ENCODE data around the gene SCAF1.

Gene SCAF1

DNA sequence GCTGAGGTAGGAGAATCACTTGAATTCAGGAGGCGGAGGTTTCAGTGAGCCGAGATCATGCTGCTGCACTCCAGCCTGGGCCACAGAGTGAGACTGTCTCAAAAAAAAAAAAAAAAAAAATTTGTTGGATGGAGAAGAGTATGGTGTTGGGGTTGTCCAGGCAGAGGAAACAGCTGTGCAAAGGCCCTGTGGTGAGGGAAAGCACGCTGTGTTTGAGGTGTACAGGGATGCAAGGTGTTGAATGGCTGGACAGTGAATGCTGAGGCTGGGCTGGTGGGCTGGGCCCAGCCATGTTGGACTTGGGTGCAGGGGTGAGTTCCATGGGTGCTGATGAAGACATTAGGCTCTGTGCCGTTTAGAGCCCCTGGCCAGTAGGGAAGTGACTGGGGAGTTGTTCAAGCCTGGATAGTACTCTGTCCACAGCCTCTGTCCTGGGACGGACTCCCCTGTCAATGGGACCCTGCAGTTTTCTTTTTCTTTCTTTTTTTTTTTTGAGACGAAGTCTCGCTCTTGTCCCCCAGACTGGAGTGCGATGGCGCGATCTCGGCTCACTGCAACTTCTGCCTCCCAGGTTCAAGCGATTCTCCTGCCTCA is 32.4 kb upstream of the SCAF1 start:
- Histone ChIP-seq H3K27me3 (ENCODE audit: insufficient read depth, low read depth) (no peaks in the 10 kb centered on the region), H3K79me2 (ENCODE audit: insufficient read depth, low read depth) (no peaks in the 10 kb centered on the region; the same call in 1 of the 2 replicates), H4K20me1 (ENCODE audit: insufficient read depth) (no peaks in the 10 kb centered on the region), H3K27ac (no peak overlapping the region), H2AFZ (ENCODE audit: low read depth) (no peak overlapping the region), H3K4me3 (IDR thresholded peaks at IDR 0.05; ENCODE audit: insufficient read depth, low read depth, low read length) (no peak overlapping the region), H3K9ac (no peak overlapping the region), H3K4me1 (ENCODE audit: low read depth, poor library complexity, severe bottlenecking) (no peaks in the 10 kb centered on the region), H3K4me2 (no peak overlapping the region), H3K36me3 (ENCODE audit: insufficient read depth) (no peaks in the 10 kb centered on the region)
- TF ChIP-seq, protein P1, sequence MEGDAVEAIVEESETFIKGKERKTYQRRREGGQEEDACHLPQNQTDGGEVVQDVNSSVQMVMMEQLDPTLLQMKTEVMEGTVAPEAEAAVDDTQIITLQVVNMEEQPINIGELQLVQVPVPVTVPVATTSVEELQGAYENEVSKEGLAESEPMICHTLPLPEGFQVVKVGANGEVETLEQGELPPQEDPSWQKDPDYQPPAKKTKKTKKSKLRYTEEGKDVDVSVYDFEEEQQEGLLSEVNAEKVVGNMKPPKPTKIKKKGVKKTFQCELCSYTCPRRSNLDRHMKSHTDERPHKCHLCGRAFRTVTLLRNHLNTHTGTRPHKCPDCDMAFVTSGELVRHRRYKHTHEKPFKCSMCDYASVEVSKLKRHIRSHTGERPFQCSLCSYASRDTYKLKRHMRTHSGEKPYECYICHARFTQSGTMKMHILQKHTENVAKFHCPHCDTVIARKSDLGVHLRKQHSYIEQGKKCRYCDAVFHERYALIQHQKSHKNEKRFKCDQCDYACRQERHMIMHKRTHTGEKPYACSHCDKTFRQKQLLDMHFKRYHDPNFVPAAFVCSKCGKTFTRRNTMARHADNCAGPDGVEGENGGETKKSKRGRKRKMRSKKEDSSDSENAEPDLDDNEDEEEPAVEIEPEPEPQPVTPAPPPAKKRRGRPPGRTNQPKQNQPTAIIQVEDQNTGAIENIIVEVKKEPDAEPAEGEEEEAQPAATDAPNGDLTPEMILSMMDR (conservative IDR thresholded peaks at IDR 0.05; ENCODE audit: low read depth, low read length): no peak

DNA sequence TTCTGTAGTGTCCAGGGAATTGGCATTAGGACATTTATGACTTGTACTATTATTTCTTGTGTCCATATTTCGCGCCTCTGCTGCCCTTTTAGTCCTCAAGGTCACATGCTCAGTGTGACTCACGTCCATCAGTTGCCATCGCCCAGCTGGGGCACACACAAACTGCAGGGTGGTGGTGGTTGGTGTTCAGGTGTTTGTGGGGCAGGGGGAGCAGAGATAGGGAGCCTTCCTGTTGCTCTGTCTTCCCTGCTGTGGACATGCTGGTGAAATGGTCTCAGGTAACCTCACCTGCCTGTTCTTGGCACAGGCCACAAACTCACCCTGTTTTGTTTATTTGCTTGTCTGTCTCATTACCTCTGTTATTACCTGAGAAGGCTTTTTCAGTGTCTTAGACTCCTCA is 28.6 kb upstream of the SCAF1 start:
- Histone ChIP-seq H3K4me2 (no peak overlapping the region), H3K4me1 (ENCODE audit: low read depth, poor library complexity, severe bottlenecking) (no peaks in the 10 kb centered on the region), H3K4me3 (IDR thresholded peaks at IDR 0.05; ENCODE audit: insufficient read depth, low read depth, low read length) (no peak overlapping the region), H3K27me3 (ENCODE audit: insufficient read depth, low read depth) (no peaks in the 10 kb centered on the region), H3K36me3 (ENCODE audit: insufficient read depth) (no peaks in the 10 kb centered on the region; the same call in 1 of the 2 replicates), H3K79me2 (ENCODE audit: insufficient read depth, low read depth) (no peaks in the 10 kb centered on the region), H4K20me1 (ENCODE audit: insufficient read depth) (no peaks in the 10 kb centered on the region), H3K27ac (no peak overlapping the region), H2AFZ (ENCODE audit: low read depth) (no peak overlapping the region), H3K9ac (no peak overlapping the region)
- TF ChIP-seq, protein P1 (conservative IDR thresholded peaks at IDR 0.05; ENCODE audit: low read depth, low read length): no peak

DNA sequence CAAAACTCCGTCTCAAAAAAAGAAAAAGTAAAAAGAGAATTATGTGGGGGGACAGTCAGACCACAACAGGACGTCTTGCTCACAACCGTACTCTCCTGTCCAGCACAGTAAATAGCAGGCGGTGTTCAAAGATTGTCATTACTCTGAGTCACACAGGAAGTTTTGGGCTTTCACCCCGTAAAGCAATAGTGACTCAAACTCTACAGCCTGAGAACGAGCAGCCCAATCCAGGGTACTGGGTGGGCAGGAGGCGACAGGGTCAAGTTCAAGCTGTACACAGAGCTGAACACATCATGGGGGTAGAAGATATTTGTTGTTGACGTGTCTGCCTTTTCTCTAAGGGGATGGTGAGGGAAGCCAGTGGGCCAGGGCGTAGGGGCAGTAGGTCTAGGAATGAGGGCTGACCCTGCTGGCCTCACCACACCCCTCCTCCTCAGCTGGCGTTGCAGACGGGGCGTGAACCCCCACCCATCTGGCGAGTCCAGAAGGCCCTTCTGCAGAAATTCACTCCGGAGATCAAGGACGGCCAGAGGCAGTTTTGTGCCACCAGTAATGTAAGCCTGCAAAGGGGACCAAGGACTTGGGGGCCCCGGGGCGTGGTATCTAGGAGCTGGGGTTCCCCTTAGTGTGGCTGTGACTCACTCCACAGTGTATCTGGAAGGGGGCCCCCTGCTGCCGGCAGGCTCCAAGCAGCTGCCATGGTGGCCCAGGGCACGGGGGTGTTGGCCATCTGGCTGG is 27.7 kb upstream of the SCAF1 start:
- Histone ChIP-seq H3K4me1 (ENCODE audit: low read depth, poor library complexity, severe bottlenecking) (no peaks in the 10 kb centered on the region), H3K4me3 (IDR thresholded peaks at IDR 0.05; ENCODE audit: insufficient read depth, low read depth, low read length) (no peak overlapping the region), H3K4me2 (no peak overlapping the region), H4K20me1 (ENCODE audit: insufficient read depth) (no peaks in the 10 kb centered on the region), H3K27ac (no peak overlapping the region), H3K36me3 (ENCODE audit: insufficient read depth) (no peaks in the 10 kb centered on the region; the same call in 1 of the 2 replicates), H3K27me3 (ENCODE audit: insufficient read depth, low read depth) (no peaks in the 10 kb centered on the region), H2AFZ (ENCODE audit: low read depth) (no peak overlapping the region), H3K9ac (no peak overlapping the region), H3K79me2 (ENCODE audit: insufficient read depth, low read depth) (no peaks in the 10 kb centered on the region)
- TF ChIP-seq, protein P1 (conservative IDR thresholded peaks at IDR 0.05; ENCODE audit: low read depth, low read length): no peak

DNA sequence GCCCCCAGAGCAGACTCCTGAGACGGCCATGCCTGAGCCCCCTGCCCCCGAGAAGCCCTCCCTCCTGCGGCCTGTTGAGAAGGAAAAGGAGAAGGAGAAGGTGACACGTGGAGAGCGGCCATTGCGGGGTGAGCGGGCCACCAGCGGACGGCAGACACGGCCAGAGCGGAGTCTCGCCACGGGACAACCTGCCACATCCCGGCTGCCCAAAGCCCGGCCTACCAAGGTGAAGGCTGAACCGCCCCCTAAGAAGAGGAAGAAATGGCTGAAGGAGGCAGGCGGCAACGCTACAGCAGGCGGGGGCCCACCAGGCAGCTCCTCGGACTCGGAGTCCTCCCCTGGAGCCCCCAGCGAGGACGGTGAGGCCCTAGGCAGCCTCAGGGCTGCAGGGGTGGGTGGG is 26.1 kb upstream of the SCAF1 start:
- no peak overlapping the region for H3K9ac ChIP-seq
- H3K27ac ChIP-seq: no peak overlapping the region
- TF ChIP-seq, protein P1 (conservative IDR thresholded peaks at IDR 0.05; ENCODE audit: low read depth, low read length): no peak
- no peaks in the 10 kb centered on the region for H3K79me2 ChIP-seq (ENCODE audit: insufficient read depth, low read depth)
- H3K36me3 ChIP-seq (ENCODE audit: insufficient read depth): no peaks in the 10 kb centered on the region; the same call in 1 of the 2 replicates
- H3K4me1 ChIP-seq (ENCODE audit: low read depth, poor library complexity, severe bottlenecking): no peaks in the 10 kb centered on the region
- H3K27me3 ChIP-seq (ENCODE audit: insufficient read depth, low read depth): no peaks in the 10 kb centered on the region
- no peak overlapping the region for H2AFZ ChIP-seq (ENCODE audit: low read depth)
- no peak overlapping the region for H3K4me3 ChIP-seq (IDR thresholded peaks at IDR 0.05; ENCODE audit: insufficient read depth, low read depth, low read length)
- H3K4me2 ChIP-seq: no peak overlapping the region
- H4K20me1 ChIP-seq (ENCODE audit: insufficient read depth): no peaks in the 10 kb centered on the region

Data from KMS-11 (cell line).